GM21529 (cell line): ENCODE measurements around the gene MSH4.
"Not testable (repeated sequence)": the region's sequence is repeated elsewhere in the genome, so short reads cannot be mapped to it uniquely, and the experiment has no call there.

Experiments
- ATAC-seq: cut with Tn5 transposase; IDR thresholded peaks from one replicate; pipeline ENCODE4 v1.9.1; 2021; ENCODE audit not compliant: unreplicated experiment

Gene MSH4

GRCh38 chr1:75795703-75796193 is 934 bp upstream of the MSH4 start:
- ATAC-seq, result no peak

- ATAC-seq, result no peak
Measured at GRCh38 chr1:75797273-75797588, 549 bp downstream of the MSH4 start.

- no peak for ATAC-seq
Measured at GRCh38 chr1:75797606-75798216, 1.0 kb downstream of the MSH4 start.

GRCh38 chr1:75801480-75801879 is 4.8 kb downstream of the MSH4 start:
- not testable (repeated sequence) for ATAC-seq

GRCh38 chr1:75808921-75809320 is 12.2 kb downstream of the MSH4 start:
- ATAC-seq, result no peak

GRCh38 chr1:75810113-75810512 is 13.4 kb downstream of the MSH4 start:
- not testable (repeated sequence) for ATAC-seq

GRCh38 chr1:75811211-75811981 is 14.7 kb downstream of the MSH4 start:
- ATAC-seq, result no peak

- ATAC-seq, result no peak
Measured at GRCh38 chr1:75812065-75812464, 15.4 kb downstream of the MSH4 start.

GRCh38 chr1:75823596-75823995 is 26.9 kb downstream of the MSH4 start:
- not testable (repeated sequence) for ATAC-seq

- ATAC-seq, result no peak
Measured at GRCh38 chr1:75836528-75837100, 39.9 kb downstream of the MSH4 start.

GRCh38 chr1:75838079-75838478 is 41.4 kb downstream of the MSH4 start:
- no peak for ATAC-seq

- ATAC-seq, result no peak
Measured at GRCh38 chr1:75841421-75841820, 44.7 kb downstream of the MSH4 start.

GRCh38 chr1:75845576-75845975 is 48.9 kb downstream of the MSH4 start:
- no peak for ATAC-seq

GRCh38 chr1:75855010-75855409 is 58.3 kb downstream of the MSH4 start:
- ATAC-seq, result no peak

GRCh38 chr1:75855734-75856133 is 59.1 kb downstream of the MSH4 start:
- ATAC-seq, result no peak

- ATAC-seq, result no peak
Measured at GRCh38 chr1:75861831-75862230, 65.1 kb downstream of the MSH4 start.

GRCh38 chr1:75870951-75871350 is 74.3 kb downstream of the MSH4 start:
- no peak for ATAC-seq

- no peak for ATAC-seq
Measured at GRCh38 chr1:75879985-75880384, 83.3 kb downstream of the MSH4 start.

- ATAC-seq, result no peak
Measured at GRCh38 chr1:75884437-75884836, 87.8 kb downstream of the MSH4 start.

GRCh38 chr1:75901371-75901770 is 104.7 kb downstream of the MSH4 start:
- no peak for ATAC-seq

- peak; percentile 95 for ATAC-seq
Measured at GRCh38 chr1:75908717-75909152, 112.1 kb downstream of the MSH4 start.

GRCh38 chr1:75916834-75917233 is 120.2 kb downstream of the MSH4 start:
- ATAC-seq, result no peak
